ENCODE measurements around the gene MYO1D. TPM values are rescaled to one million over a fixed set of nuclear protein-coding genes. Genes with fewer than 3 reads are reported as not detected.

The MYO1D gene
- total and polyA plus RNA-seq, 12 donors, result 13.6 to 103 (median 59.8) TPM

DNA sequence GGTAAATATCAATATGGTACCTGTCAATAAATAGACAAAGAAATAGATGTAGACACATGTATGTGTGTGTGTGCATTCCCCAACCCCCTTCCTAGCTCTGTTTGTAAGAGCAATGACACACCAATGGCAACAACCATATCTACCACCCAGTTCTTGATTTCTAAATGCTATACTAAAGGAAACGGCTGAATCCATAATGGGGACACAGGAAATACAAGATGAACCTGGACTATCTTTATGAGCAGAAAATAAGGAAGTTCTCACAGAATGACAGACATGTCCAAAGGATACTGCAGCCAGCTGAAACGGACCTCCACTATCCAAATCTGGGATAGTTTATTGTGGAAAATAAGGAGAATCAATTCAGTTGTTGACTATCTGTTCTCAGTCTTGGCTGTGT lies 75.3 kb downstream of the MYO1D start:
- no peak overlapping the region for H3K4me3 ChIP-seq
- no peak overlapping the region for H3K27ac ChIP-seq
- no peaks in the 10 kb centered on the region for H3K27me3 ChIP-seq
- intact Hi-C loops (cut with DNase I), result no loop called here
- H3K36me3 ChIP-seq (replicated peaks in 1 of 2), result no peaks in the 10 kb centered on the region
- peaks cover 5 to 33% of the 10 kb centered on the region in 2 donors for H3K4me1 ChIP-seq (replicated peaks in 1 of 2)
- no peak for DNase-seq
- TF ChIP-seq, protein P1, sequence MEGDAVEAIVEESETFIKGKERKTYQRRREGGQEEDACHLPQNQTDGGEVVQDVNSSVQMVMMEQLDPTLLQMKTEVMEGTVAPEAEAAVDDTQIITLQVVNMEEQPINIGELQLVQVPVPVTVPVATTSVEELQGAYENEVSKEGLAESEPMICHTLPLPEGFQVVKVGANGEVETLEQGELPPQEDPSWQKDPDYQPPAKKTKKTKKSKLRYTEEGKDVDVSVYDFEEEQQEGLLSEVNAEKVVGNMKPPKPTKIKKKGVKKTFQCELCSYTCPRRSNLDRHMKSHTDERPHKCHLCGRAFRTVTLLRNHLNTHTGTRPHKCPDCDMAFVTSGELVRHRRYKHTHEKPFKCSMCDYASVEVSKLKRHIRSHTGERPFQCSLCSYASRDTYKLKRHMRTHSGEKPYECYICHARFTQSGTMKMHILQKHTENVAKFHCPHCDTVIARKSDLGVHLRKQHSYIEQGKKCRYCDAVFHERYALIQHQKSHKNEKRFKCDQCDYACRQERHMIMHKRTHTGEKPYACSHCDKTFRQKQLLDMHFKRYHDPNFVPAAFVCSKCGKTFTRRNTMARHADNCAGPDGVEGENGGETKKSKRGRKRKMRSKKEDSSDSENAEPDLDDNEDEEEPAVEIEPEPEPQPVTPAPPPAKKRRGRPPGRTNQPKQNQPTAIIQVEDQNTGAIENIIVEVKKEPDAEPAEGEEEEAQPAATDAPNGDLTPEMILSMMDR (IDR thresholded peaks at IDR 0.05), result no peak
- no peak for TF ChIP-seq POLR2A (IDR thresholded peaks at IDR 0.05)
- 52 to 83% (median 60%) methylated on average over 2 of the region's 2 CpGs for WGBS, 4 donors
- peaks cover 0 to 5% (median 0%) of the 10 kb centered on the region in 3 donors for H3K9me3 ChIP-seq (replicated peaks in 1 of 3)

DNA sequence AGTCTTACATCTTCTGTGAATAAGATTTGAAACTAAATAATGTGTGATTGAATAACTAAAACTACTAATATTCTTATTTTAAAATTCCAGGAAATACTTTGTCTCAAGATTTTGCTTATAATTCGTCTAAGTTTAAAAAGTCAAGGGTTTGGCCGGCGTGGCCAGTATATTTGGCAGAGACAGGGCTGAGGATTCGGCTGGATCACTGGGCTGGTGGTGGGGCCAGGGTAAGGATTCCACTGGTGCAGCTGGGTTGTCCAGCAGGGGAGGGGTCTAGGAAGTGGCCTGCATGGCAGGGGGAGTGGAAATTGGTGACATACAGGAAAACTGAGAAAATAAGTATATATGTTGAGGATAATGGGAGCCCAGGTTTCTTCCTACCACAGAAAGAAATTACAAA lies 75.7 kb downstream of the MYO1D start:
- peaks cover 5 to 33% of the 10 kb centered on the region in 2 donors for H3K4me1 ChIP-seq (replicated peaks in 1 of 2)
- no peak overlapping the region for H3K27ac ChIP-seq
- H3K27me3 ChIP-seq, result no peaks in the 10 kb centered on the region
- DNase-seq, result peak in 1 of 7 donors; percentile 13
- WGBS, 4 donors, result 54 to 69% (median 58%) methylated on average over 4 of the region's 4 CpGs
- H3K36me3 ChIP-seq (replicated peaks in 1 of 2), result no peaks in the 10 kb centered on the region
- H3K4me3 ChIP-seq, result no peak overlapping the region
- intact Hi-C loops (cut with DNase I), result no loop called here
- TF ChIP-seq, protein P1 (IDR thresholded peaks at IDR 0.05), result no peak
- no peak for TF ChIP-seq POLR2A (IDR thresholded peaks at IDR 0.05)
- peaks cover 0 to 5% (median 0%) of the 10 kb centered on the region in 3 donors for H3K9me3 ChIP-seq (replicated peaks in 1 of 3)

DNA sequence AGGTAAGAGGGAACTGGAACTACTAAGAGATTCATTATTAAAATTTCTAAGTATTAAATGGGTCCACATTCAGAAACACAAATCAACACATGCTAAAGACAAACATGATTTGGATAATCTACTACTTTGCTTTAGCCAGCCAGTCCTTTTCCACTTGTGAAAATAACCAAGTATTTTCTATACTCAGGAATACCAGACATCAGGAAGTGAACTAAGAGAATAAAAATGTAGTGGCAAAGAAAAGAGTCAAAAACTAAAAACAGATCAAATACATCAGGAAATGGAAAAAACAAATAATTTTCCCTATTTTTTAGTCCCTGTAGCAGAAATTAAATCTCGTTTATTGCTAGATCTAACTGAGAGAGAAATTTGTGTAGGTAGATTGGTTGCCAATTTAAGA lies 78.0 kb downstream of the MYO1D start:
- intact Hi-C loops (cut with DNase I), result no loop called here
- WGBS, 4 donors, result 67 to 83% (median 74%) methylated on average over 1 of the region's 1 CpG

DNA sequence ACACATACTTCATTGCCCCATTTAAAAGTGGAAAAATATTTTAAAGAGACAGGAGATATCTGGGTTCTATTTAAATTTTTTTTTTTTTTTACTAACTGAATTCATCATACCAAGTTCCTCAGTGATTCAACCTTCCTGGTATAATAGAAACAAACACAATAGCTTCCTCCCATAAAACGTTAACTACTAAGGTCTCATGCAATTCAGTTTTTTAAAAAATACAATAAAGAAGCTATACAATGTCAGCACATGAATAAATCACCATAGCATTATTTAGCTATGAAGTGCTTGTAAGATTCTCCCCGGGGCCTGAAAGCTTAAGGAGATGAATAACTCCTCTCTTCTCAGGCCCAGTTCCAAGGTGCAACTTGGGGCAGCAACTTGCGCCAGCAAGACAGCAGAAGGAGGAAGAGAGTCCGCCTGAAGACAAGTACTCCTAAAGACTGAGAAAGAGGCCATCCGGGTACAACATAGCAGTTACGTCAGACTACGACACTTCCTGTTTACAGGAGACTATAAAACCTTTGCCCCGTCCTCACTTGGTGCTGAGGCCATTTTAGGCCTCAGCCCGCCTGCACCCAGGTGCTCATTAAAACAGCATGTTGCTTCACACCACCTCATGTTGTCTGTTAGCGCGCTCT lies 81.5 kb downstream of the MYO1D start:
- no peak for DNase-seq
- H3K4me3 ChIP-seq, result no peak overlapping the region
- intact Hi-C loops (cut with DNase I), result no loop called here
- H3K9me3 ChIP-seq (replicated peaks in 1 of 3), result peaks cover 0 to 5% (median 0%) of the 10 kb centered on the region in 3 donors
- WGBS, 4 donors, result 81 to 90% (median 83%) methylated on average over 11 of the region's 11 CpGs
- TF ChIP-seq, protein P1 (IDR thresholded peaks at IDR 0.05), result no peak
- TF ChIP-seq POLR2A (IDR thresholded peaks at IDR 0.05), result no peak
- H3K27me3 ChIP-seq, result no peaks in the 10 kb centered on the region
- no peaks in the 10 kb centered on the region for H3K4me1 ChIP-seq (replicated peaks in 1 of 2)
- H3K36me3 ChIP-seq (replicated peaks in 1 of 2), result no peaks in the 10 kb centered on the region
- no peak overlapping the region for H3K27ac ChIP-seq

More for the DNA sequence above, 78.0 kb downstream of the MYO1D start:
- Histone ChIP-seq H3K4me3 (no peak overlapping the region), H3K9me3 (replicated peaks in 1 of 3) (peaks cover 0 to 5% (median 0%) of the 10 kb centered on the region in 3 donors), H3K4me1 (replicated peaks in 1 of 2) (peaks cover 0 to 23% of the 10 kb centered on the region in 2 donors), H3K27me3 (no peaks in the 10 kb centered on the region), H3K27ac (no peak overlapping the region), H3K36me3 (replicated peaks in 1 of 2) (no peaks in the 10 kb centered on the region)
- DNase-seq, result no peak
- TF ChIP-seq POLR2A (IDR thresholded peaks at IDR 0.05), result no peak
- TF ChIP-seq, protein P1 (IDR thresholded peaks at IDR 0.05), result no peak

All from adrenal gland (tissue), 12 donors.